ENCODE data around the gene RALGAPA1. TPM values are rescaled to one million over a fixed set of nuclear protein-coding genes. Genes with fewer than 3 reads are reported as not detected.
"Not testable (repeated sequence)": the region's sequence is repeated elsewhere in the genome, so short reads cannot be mapped to it uniquely, and the experiment has no call there.

Gene RALGAPA1
- total and polyA plus RNA-seq, 2 donors = 17.4 to 209 TPM

DNA sequence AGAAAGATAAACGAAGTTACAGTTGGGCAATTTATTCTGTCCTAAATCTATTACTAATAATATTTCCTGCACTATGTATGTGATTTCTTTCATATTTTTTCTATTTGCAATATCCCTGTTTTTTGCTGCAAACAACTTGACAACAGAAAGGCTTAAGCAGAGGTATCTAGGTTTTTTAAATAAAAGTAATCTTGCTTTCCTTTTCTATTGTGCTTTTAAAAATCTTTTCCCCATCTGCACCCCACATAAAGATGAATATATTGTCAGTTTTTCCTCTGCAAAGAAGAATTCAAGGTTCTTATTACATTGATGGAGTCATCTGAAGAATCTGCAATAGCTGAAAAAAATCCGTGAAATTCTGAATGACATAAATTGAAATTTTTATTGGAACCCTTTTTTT, 502 bp upstream of the RALGAPA1 start:
- H3K36me3 ChIP-seq (ENCODE audit: insufficient read depth) = no peaks in the 10 kb centered on the region
- no peak for DNase-seq (ENCODE audit: extremely low spot score)
- no peak overlapping the region for H3K27ac ChIP-seq (ENCODE audit: low read depth)
- H3K4me3 ChIP-seq (ENCODE audit: low read depth, low read length) = peak overlapping the region; percentile 61
- no peaks in the 10 kb centered on the region for H3K4me1 ChIP-seq (ENCODE audit: insufficient read depth)
- 24% methylated on average over 2 of the region's 2 CpGs for WGBS

DNA sequence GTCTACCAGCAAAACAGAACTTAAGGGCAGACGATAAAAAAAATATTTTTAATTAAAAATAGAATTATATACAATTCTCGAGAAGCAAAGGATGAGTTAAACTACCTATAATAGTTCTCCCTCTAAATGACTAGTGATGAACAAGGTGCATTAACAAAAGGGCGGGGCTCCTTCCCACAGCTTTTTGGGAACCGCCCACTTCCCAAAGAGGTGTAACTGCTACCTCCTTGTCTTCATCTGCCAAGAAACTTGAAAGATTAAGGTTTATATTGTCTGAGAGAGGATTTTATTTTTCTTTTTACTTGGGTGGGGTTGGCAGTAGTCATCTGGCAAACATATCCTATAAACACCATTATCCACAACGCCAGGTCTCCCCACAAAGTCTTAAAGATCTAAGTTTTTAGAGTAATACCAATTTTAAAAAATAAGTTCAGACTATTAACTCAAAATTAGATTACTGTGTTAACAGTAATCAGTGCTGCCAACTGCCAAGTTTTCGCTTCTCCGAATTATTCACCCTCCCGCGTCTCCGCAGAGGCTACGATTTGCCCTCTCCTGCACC, 938 bp downstream of the RALGAPA1 start:
- Histone ChIP-seq H3K36me3 (ENCODE audit: insufficient read depth) (no peaks in the 10 kb centered on the region), H3K27ac (ENCODE audit: low read depth) (peak overlapping the region; percentile 68), H3K4me3 (ENCODE audit: low read depth, low read length) (peak overlapping the region; percentile 61), H3K4me1 (ENCODE audit: insufficient read depth) (no peaks in the 10 kb centered on the region)
- 3% methylated on average over 11 of the region's 11 CpGs for WGBS
- no peak for DNase-seq (ENCODE audit: extremely low spot score)

DNA sequence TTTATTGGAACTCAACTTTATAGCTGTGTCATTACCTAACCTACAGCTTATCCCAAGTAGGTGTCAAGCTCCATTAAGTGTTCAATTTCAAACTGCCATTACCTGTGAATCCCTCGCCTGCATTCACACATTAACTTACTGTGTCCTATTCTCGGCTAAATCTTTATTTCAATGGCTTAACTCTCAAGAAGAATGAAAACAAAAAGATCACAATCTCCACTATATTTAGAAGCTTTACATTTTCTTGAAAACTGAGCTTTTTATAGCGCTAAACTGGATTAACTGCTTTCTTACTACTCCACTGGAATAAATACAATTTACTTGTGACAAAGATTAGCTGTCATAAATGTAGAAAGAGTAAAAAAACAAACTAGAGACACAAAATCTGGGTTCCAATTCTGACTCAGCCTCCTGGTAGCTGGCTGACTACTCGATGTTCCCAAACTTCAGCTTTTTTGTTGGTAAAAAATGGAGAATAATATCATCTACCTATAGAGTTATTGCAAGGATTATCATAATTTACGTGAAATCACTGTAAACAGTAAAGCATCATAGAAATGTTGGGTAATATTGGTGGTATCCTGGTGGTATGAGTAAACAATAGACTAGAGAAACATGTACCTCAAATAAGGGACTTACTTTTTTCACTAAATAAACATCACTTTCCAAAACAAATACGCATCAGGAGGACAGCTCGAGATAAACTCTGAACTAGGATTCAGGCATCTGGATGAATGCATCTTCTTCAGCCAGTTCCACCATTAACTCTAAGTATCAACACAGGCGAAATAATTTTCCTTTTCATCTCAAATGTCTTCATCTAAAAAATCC, 1.7 kb downstream of the RALGAPA1 start:
- Histone ChIP-seq H3K36me3 (ENCODE audit: insufficient read depth) (no peaks in the 10 kb centered on the region), H3K4me1 (ENCODE audit: insufficient read depth) (no peaks in the 10 kb centered on the region), H3K27ac (ENCODE audit: low read depth) (no peak overlapping the region), H3K4me3 (ENCODE audit: low read depth, low read length) (peak overlapping the region; percentile 61)
- 42% methylated on average over 8 of the region's 8 CpGs for WGBS
- DNase-seq (ENCODE audit: extremely low spot score) = no peak

DNA sequence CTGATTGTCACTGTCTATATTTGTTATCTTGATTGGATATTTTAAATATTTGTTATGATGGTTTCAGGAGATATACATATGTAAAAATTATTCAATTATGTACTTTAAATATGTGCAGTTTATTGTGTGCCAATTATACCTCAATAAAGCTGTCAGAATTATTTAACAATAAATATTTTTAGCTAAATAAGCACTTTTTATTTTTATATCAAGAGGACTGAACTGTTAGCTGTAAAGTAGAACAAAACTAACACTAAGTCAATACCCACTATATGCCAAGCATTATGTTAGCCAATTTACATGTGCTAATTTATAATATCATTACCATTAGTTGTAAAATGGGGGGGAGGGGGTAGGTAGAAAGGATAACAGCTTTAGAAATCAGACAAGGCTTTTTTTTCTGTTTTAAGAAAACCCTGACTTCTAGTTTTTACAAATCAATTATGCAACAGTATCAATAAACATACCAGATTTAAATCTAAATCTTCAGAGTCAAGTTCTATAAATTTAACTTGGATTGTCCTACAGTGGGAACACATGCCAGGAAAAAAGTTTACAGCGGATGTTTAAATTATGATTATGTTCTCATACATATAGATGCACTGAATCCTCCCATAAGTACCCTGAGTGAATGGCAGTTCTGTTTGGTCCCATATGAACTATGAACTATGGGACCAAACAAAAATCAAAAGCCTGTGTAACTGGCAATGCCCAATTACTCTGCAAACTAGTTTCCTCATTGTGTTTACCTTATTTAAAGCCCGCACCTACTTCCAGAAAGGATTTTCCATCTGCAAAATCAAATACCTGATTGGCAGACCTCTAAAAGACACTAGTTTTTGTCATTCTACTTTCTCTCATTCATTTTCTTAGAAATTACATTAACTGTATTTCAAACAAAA, 2.8 kb downstream of the RALGAPA1 start:
- Histone ChIP-seq H3K4me3 (ENCODE audit: low read depth, low read length) (no peak overlapping the region), H3K36me3 (ENCODE audit: insufficient read depth) (no peaks in the 10 kb centered on the region), H3K27ac (ENCODE audit: low read depth) (peak overlapping the region; percentile 10), H3K4me1 (ENCODE audit: insufficient read depth) (no peaks in the 10 kb centered on the region)
- WGBS = 63% methylated on average over 2 of the region's 2 CpGs
- DNase-seq (ENCODE audit: extremely low spot score) = no peak

DNA sequence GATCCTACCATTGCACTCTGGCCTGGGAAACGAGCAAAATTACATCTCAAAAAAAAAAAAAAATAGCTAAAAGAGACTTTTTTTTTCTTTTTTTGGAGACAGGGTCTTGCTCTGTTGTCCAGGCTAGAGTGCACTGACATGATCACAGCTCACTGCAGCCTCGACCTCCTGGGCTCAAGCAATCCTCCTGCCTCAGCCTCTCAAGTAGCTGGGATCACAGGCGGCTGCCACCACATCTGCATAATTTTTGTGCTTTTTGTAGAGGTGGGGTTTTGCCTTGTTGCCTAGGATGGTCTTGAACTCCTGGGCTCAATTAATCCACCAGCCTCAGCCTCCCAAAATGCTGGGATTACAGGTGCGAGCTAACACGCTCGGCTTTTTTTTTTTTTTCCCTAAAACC, 11.3 kb downstream of the RALGAPA1 start:
- 96% methylated on average over 6 of the region's 6 CpGs for WGBS
- Histone ChIP-seq H3K4me3 (ENCODE audit: low read depth, low read length) (no peak overlapping the region), H3K4me1 (ENCODE audit: insufficient read depth) (no peaks in the 10 kb centered on the region), H3K27ac (ENCODE audit: low read depth) (no peak overlapping the region), H3K36me3 (ENCODE audit: insufficient read depth) (no peaks in the 10 kb centered on the region)
- DNase-seq (ENCODE audit: extremely low spot score) = no peak

DNA sequence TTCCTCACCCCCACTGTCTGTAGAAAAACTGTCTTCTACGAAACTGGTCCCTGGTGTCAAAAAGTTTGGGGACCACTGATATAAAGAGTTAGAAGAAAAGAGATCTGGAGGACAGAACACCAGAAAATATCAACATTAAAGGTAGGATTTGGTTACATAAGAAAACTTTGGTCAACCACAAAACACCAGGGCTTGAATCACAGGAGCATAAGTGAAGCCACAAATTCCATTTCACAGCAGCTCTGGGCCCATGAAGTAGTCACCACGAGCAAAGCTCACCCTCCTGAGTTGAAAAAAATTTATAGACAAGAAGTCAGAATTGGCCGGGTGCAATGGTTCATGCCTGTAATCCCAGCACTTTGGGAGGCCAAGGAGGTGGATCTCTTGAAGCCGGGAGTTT, 19.4 kb downstream of the RALGAPA1 start:
- no peak overlapping the region for H3K27ac ChIP-seq (ENCODE audit: low read depth)
- 91% methylated on average over 4 of the region's 4 CpGs for WGBS
- no peaks in the 10 kb centered on the region for H3K4me1 ChIP-seq (ENCODE audit: insufficient read depth)
- no peak overlapping the region for H3K4me3 ChIP-seq (ENCODE audit: low read depth, low read length)
- DNase-seq (ENCODE audit: extremely low spot score) = no peak
- H3K36me3 ChIP-seq (ENCODE audit: insufficient read depth) = no peaks in the 10 kb centered on the region

DNA sequence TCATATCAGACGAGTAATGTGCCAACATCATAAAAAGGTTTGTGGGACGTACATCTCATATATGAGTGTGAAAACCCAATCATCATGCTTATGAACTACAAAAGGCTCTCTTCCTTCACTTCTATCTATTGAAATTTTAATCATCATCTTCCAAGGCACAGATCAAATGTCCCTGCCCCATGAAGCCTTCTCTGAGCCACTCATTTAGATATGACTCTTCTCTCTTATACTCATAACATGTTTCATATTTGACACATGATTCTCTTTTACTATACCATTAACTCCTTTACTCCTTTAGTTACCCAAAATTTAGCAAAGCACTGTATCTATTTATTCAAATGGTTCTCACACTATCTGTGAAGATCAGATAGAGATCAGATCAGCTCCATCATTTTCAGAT, 22.2 kb downstream of the RALGAPA1 start:
- no peak for DNase-seq (ENCODE audit: extremely low spot score)
- 88% methylated on average over 2 of the region's 2 CpGs for WGBS
- Histone ChIP-seq H3K4me1 (ENCODE audit: insufficient read depth) (no peaks in the 10 kb centered on the region), H3K27ac (ENCODE audit: low read depth) (no peak overlapping the region), H3K36me3 (ENCODE audit: insufficient read depth) (no peaks in the 10 kb centered on the region), H3K4me3 (ENCODE audit: low read depth, low read length) (no peak overlapping the region)

DNA sequence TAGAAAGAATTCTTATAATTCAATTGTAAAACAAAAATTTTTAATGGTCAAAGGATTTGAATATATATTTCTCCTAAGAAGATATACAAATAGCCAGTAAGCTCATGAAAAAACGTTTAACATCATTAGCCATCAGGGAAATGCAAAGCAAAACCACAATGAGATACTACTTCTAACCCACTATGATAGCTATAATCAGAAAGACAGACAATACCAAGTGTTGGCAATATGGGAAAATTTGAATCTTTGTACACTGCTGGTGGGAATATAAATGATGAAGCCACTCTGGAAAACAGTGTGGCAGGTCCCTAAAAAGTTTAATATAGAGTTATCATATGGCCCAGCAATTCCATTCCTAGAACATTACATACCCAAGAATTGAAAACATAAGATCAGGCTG, 25.4 kb downstream of the RALGAPA1 start:
- Histone ChIP-seq H3K27ac (ENCODE audit: low read depth) (no peak overlapping the region), H3K4me1 (ENCODE audit: insufficient read depth) (no peaks in the 10 kb centered on the region), H3K36me3 (ENCODE audit: insufficient read depth) (no peaks in the 10 kb centered on the region), H3K4me3 (ENCODE audit: low read depth, low read length) (no peak overlapping the region)
- no peak for DNase-seq (ENCODE audit: extremely low spot score)
- whole genome bisulfite sequencing = 52% methylated on average over 1 of the region's 1 CpG

DNA sequence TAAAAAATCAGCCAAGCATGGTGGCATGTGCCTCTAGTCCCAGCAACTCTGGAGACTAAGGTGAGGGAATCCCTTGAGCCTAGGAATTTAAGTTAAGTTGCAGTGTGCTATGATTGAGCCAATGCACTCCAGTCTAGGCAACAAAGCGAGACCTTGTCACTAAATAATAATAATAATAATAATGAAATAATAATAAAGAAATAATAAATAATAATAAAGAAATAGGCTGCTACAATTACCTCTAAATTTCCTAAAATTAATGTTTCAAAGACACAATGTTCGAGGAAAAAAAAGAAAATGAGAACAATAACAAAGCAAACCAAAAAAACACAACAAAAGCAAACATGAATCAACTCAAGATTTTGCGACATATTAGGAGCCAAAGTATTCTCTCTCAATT, 29.7 kb downstream of the RALGAPA1 start:
- Histone ChIP-seq H3K4me3 (ENCODE audit: low read depth, low read length) (no peak overlapping the region), H3K36me3 (ENCODE audit: insufficient read depth) (no peaks in the 10 kb centered on the region), H3K27ac (ENCODE audit: low read depth) (no peak overlapping the region), H3K4me1 (ENCODE audit: insufficient read depth) (no peaks in the 10 kb centered on the region)
- no peak for DNase-seq (ENCODE audit: extremely low spot score)
- WGBS = 96% methylated on average over 3 of the region's 3 CpGs

DNA sequence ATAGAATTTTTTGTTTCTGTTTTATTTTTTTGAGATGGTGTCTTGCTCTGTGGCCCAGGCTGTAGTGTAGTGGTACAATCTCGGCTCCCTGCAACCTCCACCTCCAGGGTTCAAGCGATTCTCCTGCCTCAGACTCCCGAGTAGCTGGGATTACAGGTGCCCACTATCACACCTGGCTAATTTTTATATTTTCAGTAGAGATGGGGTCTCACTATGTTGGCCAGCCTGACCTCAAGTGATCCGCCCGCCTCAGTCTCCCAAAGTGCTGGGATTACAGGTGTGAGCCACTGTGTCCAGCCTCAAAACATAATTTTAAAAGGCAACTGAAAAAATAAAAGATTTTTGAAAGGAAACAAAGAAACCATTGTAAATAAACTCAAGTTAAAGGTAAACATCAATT, 31.5 kb downstream of the RALGAPA1 start:
- WGBS = 99% methylated on average over 5 of the region's 5 CpGs
- not testable (repeated sequence) for H3K4me1 ChIP-seq (ENCODE audit: insufficient read depth); DNase-seq (ENCODE audit: extremely low spot score); H3K27ac ChIP-seq (ENCODE audit: low read depth); H3K4me3 ChIP-seq (ENCODE audit: low read depth, low read length); H3K36me3 ChIP-seq (ENCODE audit: insufficient read depth)

DNA sequence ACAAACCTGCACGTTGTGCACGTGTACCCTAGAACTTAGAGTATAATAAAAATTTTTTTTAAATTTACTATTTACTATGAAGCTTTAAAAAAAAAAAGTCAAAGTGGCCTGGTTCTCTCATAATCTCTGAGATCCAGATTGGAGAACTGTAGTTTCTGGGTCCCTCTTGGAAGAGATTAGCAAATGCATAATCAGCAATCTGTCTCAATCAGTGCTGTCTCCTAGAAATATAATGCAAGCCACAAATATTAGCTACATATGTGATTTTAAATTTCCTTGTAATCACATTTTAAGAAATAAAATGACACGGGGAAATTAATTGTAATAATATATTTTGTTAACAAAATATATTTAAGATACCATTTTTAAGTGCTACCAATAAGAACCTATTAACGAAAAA, 32.3 kb downstream of the RALGAPA1 start:
- no peak for DNase-seq (ENCODE audit: extremely low spot score)

DNA sequence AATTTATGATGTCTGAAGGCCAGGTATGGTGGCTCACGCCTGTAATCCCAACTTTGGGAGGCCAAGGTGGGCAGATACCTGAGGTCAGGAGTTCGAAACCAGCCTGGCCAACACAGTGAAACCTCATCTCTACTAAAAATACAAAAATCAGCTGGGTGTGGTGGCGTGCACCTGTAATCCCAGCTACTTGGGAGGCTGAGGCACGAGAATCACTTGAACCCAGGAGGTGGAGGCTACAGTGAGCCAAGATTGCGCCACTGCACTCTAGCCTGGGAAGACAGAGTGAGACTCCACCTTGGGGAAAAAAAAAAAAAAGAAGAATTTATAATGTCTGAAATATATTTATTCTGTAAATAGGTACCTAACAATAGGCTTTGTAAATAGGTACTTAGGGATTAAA, 33.0 kb downstream of the RALGAPA1 start:
- 94% methylated on average over 5 of the region's 5 CpGs for WGBS
- not testable (repeated sequence) for DNase-seq (ENCODE audit: extremely low spot score)

More for the DNA sequence above, 32.3 kb downstream of the RALGAPA1 start:
- no peaks in the 10 kb centered on the region for H3K4me1 ChIP-seq (ENCODE audit: insufficient read depth)
- no peaks in the 10 kb centered on the region for H3K36me3 ChIP-seq (ENCODE audit: insufficient read depth)
- 89% methylated on average over 4 of the region's 4 CpGs for WGBS
- no peak overlapping the region for H3K4me3 ChIP-seq (ENCODE audit: low read depth, low read length)
- no peak overlapping the region for H3K27ac ChIP-seq (ENCODE audit: low read depth)

DNA sequence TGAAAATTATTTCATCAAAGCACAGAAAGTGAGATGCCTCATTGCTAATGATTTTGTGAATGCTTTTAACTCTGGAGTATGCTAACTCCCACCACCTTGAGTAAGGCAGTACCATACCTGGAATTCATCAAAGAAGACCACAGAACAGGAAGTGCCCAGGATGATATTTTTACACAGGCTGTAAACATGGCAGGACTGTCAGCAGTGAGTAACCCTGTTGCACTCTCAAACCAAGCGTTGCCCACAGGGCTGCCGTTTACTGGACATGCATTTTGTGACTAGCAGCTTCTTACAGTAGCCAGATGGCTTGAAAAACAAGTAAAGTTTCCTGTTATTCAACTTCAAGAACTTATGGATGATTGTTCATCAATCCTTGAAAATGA, 42.4 kb downstream of the RALGAPA1 start:
- H3K4me1 ChIP-seq (ENCODE audit: insufficient read depth) = no peaks in the 10 kb centered on the region
- H3K36me3 ChIP-seq (ENCODE audit: insufficient read depth) = peaks cover 2% of the 10 kb centered on the region
- H3K27ac ChIP-seq (ENCODE audit: low read depth) = no peak overlapping the region
- no peak overlapping the region for H3K4me3 ChIP-seq (ENCODE audit: low read depth, low read length)
- no peak for DNase-seq (ENCODE audit: extremely low spot score)
- 80% methylated on average over 2 of the region's 2 CpGs for WGBS

More for the DNA sequence above, 33.0 kb downstream of the RALGAPA1 start:
- H3K36me3 ChIP-seq (ENCODE audit: insufficient read depth); H3K4me3 ChIP-seq (ENCODE audit: low read depth, low read length); H3K27ac ChIP-seq (ENCODE audit: low read depth); H3K4me1 ChIP-seq (ENCODE audit: insufficient read depth): not testable (repeated sequence)
